Activated naive CD4-positive, alpha-beta T cell treated with anti-CD3 and anti-CD28 coated beads for 36 hours (primary cell): ENCODE measurements around the gene PPP1R13L. TPM values are rescaled to one million over a fixed set of nuclear protein-coding genes. Genes with fewer than 3 reads are reported as not detected.
"Not testable (repeated sequence)": the region's sequence is repeated elsewhere in the genome, so short reads cannot be mapped to it uniquely, and the experiment has no call there.

Experiments used
- CTCF ChIA-PET: fragments of 350-600 bp; sonication (Branson Sonifier 250); formaldehyde crosslinking; loops from one replicate; lab custom pipeline; 2021; ENCODE audit warnings: antibody characterized with exemption; lab: Charles Lee
- DNase-seq: peaks from one replicate; pipeline ENCODE4 v3.0.0-alpha.2; 2020
- H3K27ac Mint-ChIP-seq: one replicate; pipeline ENCODE4 v1.8.0; 2021; ENCODE audit warnings: mild to moderate bottlenecking, mixed read lengths
- H3K27me3 Mint-ChIP-seq: one replicate; pipeline ENCODE4 v1.8.0; 2021; ENCODE audit warnings: low read depth, mixed read lengths
- H3K36me3 Mint-ChIP-seq: one replicate; pipeline ENCODE4 v1.8.0; 2021; ENCODE audit warnings: low read depth, mixed read lengths
- H3K4me1 Mint-ChIP-seq: one replicate; pipeline ENCODE4 v1.8.0; 2021; ENCODE audit warnings: low read depth, mixed read lengths
- H3K4me3 Mint-ChIP-seq: one replicate; pipeline ENCODE4 v1.8.0; 2021; ENCODE audit warnings: mild to moderate bottlenecking, moderate library complexity, mixed read lengths
- H3K9me3 Mint-ChIP-seq: one replicate; pipeline ENCODE4 v1.8.0; 2021; ENCODE audit warnings: mixed read lengths
- intact Hi-C: fragments of 100-400 bp; cut with micrococcal nuclease; formaldehyde crosslinking; loops from one replicate; pipeline ENCODE4 v1.15.1; 2023
- total RNA-seq, 2 experiments: library from RNA; stranded (reverse); gene quantifications; one replicate each; pipeline ENCODE4 v1.2.3, GENCODE V29; 2021

Gene PPP1R13L
- total RNA-seq, 2 experiments from 2014 or later = 4.0 to 4.8 TPM

DNA sequence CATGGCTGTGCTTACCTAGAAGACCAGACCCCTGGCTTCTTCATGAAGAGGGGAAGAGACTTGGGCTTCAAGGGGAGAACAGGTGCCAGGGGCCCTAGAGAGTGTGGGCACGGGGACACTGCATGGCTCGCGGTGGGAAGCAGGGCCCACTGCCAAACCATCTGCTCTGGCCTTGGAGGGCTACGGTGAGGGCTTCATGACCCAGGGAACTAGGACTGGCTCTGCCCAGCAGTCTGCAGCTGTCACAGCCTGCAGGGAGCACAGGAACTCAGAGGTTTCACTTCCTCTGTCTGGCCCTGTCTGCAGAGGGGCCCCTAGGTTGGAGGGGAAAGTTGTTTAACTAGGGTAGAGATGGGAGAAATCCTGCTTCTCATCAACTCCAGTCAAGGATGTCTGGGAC, 14.5 kb upstream of the PPP1R13L start:
- Mint-ChIP-seq H3K4me1 (peaks cover 43% of the 10 kb centered on the region), H3K4me3 (no peak overlapping the region), H3K36me3 (peaks cover 21% of the 10 kb centered on the region), H3K9me3 (no peaks in the 10 kb centered on the region), H3K27me3 (no peaks in the 10 kb centered on the region), H3K27ac (peak overlapping the region; percentile 36)
- no peak for DNase-seq
- CTCF ChIA-PET = no interaction called here
- intact Hi-C loops = no loop called here

DNA sequence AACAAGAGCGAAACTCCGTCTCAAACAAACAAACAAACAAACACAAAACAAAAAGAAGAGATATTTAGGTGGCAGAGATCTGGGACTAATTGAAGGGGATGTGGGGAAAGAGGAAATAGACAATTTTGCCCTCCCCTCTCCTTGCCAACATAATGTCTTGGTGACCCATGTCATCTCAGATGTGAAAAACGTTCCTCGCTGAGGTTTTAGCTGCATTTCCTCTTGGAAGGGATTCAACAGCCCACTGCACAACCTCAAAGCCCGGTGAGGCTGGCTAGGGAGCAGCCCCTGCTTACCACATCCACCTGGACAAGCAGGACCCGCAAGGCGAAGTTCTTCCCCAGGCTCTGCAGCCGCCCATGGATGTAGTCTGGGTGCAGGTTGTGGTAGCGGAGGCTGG, 13.9 kb upstream of the PPP1R13L start:
- CTCF ChIA-PET = no interaction called here
- intact Hi-C loops = no loop called here
- Mint-ChIP-seq H3K4me1 (peaks cover 37% of the 10 kb centered on the region), H3K9me3 (no peaks in the 10 kb centered on the region), H3K27me3 (no peaks in the 10 kb centered on the region), H3K4me3 (no peak overlapping the region), H3K36me3 (peaks cover 23% of the 10 kb centered on the region), H3K27ac (no peak overlapping the region)
- no peak for DNase-seq

DNA sequence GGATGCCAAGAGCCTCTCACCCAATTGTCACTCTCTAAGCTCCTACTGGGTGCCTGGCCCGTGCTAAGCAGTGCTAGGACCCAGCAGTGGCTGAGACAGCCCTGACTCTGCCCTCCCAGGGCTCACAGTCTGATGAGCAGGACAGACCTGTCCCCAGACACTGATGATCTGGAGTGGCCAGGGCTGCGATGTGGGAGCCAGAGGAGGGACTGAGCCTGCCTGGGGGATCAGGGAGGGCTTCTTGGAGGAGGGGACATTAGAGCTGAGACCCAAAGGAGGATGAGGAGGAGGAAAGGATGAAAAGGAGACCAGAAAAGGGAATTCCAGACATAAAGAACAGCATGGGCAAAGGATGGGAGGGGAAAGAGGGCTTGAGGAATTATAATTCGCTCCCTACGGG, 12.3 kb upstream of the PPP1R13L start:
- Mint-ChIP-seq H3K4me3 (no peak overlapping the region), H3K36me3 (peaks cover 28% of the 10 kb centered on the region), H3K27ac (no peak overlapping the region), H3K4me1 (peaks cover 25% of the 10 kb centered on the region), H3K27me3 (no peaks in the 10 kb centered on the region), H3K9me3 (no peaks in the 10 kb centered on the region)
- intact Hi-C loops = no loop called here
- CTCF ChIA-PET = interaction anchor here (1.3 kb wide), 1 partner anchor 14 kb away, joined by 4 read pairs; no protein-coding TSS in a partner anchor
- DNase-seq = no peak

DNA sequence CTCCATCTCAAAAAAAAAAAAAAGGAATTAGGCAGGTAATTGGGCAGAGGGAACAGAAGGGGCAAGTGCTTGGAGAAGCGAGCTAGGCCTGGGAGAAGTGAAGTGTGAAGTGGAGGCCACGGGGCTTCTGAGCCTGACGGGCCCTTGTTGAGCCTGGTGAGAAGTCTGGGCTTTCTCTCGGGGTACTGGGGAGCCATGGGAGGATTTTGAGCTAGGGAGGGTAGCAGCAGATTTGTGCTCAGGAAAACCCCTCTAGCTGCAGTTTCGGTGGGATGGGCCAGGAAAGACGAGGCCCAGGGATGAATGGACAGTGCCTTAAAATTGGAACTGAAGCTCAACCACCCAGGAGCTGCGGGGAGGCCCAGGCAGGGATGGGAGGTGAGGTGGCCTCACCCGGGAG, 9.6 kb upstream of the PPP1R13L start:
- Mint-ChIP-seq H3K27me3 (no peaks in the 10 kb centered on the region), H3K9me3 (no peaks in the 10 kb centered on the region), H3K36me3 (peaks cover 34% of the 10 kb centered on the region), H3K27ac (no peak overlapping the region), H3K4me1 (peaks cover 10% of the 10 kb centered on the region), H3K4me3 (no peak overlapping the region)
- DNase-seq = no peak
- CTCF ChIA-PET = interaction anchor here (1.1 to 1.5 kb wide), 2 partner anchors 12 to 75 kb away, joined by 3 to 4 read pairs; no protein-coding TSS in a partner anchor
- intact Hi-C loops = no loop called here

DNA sequence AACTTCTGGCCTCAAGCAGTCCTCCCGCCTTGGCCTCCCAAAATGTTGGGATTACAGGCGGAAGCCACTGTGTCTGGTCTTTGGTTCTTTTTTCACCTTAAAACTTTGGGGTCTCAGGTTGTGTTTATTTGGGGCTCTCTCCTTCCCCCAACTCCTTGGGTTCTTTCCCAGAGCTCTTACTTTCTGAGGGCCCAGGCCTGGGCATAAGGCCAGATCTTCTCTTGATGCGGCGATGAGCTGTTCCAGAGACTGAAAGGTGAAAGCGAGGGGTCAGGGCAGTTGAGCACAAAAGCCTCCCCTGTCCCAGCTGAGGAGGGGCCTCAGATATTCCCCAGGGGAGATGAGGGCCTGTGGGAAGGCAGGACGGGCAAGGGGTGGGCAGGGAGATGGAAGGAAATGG, 8.6 kb upstream of the PPP1R13L start:
- H3K27me3 Mint-ChIP-seq = no peaks in the 10 kb centered on the region
- H3K9me3 Mint-ChIP-seq = no peaks in the 10 kb centered on the region
- CTCF ChIA-PET = interaction anchor here (0.5 to 2.3 kb wide), 6 partner anchors 11 to 74 kb away, joined by 3 to 6 read pairs (median 4); no protein-coding TSS in a partner anchor
- no peak overlapping the region for H3K4me3 Mint-ChIP-seq
- DNase-seq = no peak
- intact Hi-C loops = no loop called here
- peaks cover 8% of the 10 kb centered on the region for H3K4me1 Mint-ChIP-seq
- H3K36me3 Mint-ChIP-seq = peaks cover 37% of the 10 kb centered on the region
- H3K27ac Mint-ChIP-seq = no peak overlapping the region

- H3K4me1 Mint-ChIP-seq = peaks cover 24% of the 10 kb centered on the region
- CTCF ChIA-PET, H3K27ac Mint-ChIP-seq, DNase-seq, H3K4me3 Mint-ChIP-seq, intact Hi-C loops, H3K27me3 Mint-ChIP-seq, H3K9me3 Mint-ChIP-seq: not testable (repeated sequence)
- peaks cover 36% of the 10 kb centered on the region for H3K36me3 Mint-ChIP-seq
Measured at GRCh38 chr19:45410330-45410729, 5.5 kb upstream of the PPP1R13L start.

DNA sequence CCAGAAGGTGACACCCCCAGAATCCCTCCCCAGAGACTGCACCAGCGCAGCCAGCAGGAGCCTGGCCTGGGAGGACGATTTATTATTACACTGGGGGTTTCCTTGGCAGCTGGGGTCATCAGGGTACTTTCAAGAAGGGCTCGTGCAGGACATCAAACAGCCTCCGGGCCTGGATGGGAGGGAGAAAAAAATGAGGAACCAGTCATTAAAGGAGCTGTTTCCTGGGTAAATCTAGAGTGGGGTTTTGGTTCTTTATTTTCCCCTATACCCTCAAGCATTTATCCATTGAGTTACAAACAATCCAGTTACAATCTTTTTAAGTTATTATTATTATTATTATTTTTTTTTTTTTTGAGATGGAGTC, 4.7 kb upstream of the PPP1R13L start:
- CTCF ChIA-PET = no interaction called here
- H3K27ac Mint-ChIP-seq = no peak overlapping the region
- H3K4me3 Mint-ChIP-seq = no peak overlapping the region
- H3K27me3 Mint-ChIP-seq = peaks cover 5% of the 10 kb centered on the region
- no peak for DNase-seq
- H3K4me1 Mint-ChIP-seq = peaks cover 32% of the 10 kb centered on the region
- intact Hi-C loops = no loop called here
- peaks cover 32% of the 10 kb centered on the region for H3K36me3 Mint-ChIP-seq
- no peaks in the 10 kb centered on the region for H3K9me3 Mint-ChIP-seq

DNA sequence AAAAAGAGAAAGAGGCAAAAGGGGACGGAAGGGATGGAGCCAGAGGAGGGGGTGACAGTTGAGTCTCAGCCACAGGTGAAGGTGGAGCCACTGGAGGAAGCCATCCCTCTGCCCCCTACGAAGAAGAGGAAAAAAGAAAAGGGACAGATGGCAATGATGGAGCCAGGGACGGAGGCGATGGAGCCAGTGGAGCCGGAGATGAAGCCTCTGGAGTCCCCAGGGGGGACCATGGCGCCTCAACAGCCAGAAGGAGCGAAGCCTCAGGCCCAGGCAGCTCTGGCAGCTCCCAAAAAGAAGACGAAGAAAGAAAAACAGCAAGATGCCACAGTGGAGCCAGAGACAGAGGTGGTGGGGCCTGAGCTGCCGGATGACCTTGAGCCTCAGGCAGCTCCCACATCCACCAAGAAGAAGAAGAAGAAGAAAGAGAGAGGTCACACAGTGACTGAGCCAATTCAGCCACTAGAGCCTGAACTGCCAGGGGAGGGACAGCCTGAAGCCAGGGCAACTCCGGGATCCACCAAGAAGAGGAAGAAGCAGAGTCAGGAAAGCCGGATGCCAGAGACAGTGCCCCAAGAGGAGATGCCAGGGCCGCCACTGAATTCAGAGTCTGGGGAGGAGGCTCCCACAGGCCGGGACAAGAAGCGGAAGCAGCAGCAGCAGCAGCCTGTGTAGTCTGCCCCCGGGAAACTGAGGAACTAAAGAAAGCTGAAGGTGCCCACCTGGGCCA, 4.1 kb upstream of the PPP1R13L start:
- Mint-ChIP-seq H3K4me1 (peaks cover 37% of the 10 kb centered on the region), H3K27me3 (peaks cover 11% of the 10 kb centered on the region), H3K27ac (no peak overlapping the region), H3K36me3 (peaks cover 29% of the 10 kb centered on the region), H3K9me3 (no peaks in the 10 kb centered on the region), H3K4me3 (no peak overlapping the region)
- DNase-seq = no peak
- intact Hi-C loops = no loop called here
- CTCF ChIA-PET = interaction anchor here (0.6 to 1.0 kb wide), 2 partner anchors 30 to 120 kb away, joined by 3 read pairs; no protein-coding TSS in a partner anchor

DNA sequence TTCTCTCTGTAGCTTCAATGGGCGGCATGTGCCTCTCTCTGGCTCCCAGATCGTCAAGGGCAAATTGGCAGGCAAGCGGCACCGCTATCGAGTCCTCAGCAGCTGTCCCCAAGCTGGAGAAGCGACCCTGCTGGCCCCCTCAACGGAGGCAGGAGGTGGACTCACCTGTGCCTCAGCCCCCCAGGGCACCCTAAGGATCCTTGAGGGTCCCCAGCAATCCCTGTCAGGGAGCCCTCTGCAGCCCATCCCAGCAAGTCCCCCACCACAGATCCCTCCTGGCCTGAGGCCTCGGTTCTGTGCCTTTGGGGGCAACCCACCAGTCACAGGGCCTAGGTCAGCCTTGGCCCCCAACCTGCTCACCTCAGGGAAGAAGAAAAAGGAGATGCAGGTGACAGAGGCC, 3.3 kb upstream of the PPP1R13L start:
- Mint-ChIP-seq H3K4me1 (peaks cover 41% of the 10 kb centered on the region), H3K27me3 (peaks cover 19% of the 10 kb centered on the region), H3K36me3 (peaks cover 29% of the 10 kb centered on the region), H3K27ac (no peak overlapping the region), H3K9me3 (no peaks in the 10 kb centered on the region), H3K4me3 (peak overlapping the region; percentile 44)
- CTCF ChIA-PET = interaction anchor here (1.0 to 1.4 kb wide), 2 partner anchors 31 to 71 kb away, joined by 3 to 4 read pairs; no protein-coding TSS in a partner anchor
- intact Hi-C loops = no loop called here
- no peak for DNase-seq

GRCh38 chr19:45407585-45407984, 2.7 kb upstream of the PPP1R13L start:
- H3K9me3 Mint-ChIP-seq, intact Hi-C loops, H3K27ac Mint-ChIP-seq, DNase-seq: not testable (repeated sequence)
- Mint-ChIP-seq H3K4me3 (peak overlapping the region; percentile 93), H3K4me1 (peaks cover 43% of the 10 kb centered on the region), H3K36me3 (peaks cover 27% of the 10 kb centered on the region), H3K27me3 (peaks cover 25% of the 10 kb centered on the region)
- CTCF ChIA-PET = interaction anchor here (1.4 kb wide), 1 partner anchor 71 kb away, joined by 4 read pairs; no protein-coding TSS in a partner anchor

- no peak for DNase-seq
- H3K27me3 Mint-ChIP-seq = peaks cover 27% of the 10 kb centered on the region
- no peak overlapping the region for H3K27ac Mint-ChIP-seq
- H3K4me1 Mint-ChIP-seq = peaks cover 44% of the 10 kb centered on the region
- CTCF ChIA-PET = interaction anchor here (1.4 kb wide), 1 partner anchor 72 kb away, joined by 4 read pairs; no protein-coding TSS in a partner anchor
- intact Hi-C loops = no loop called here
- peaks cover 24% of the 10 kb centered on the region for H3K36me3 Mint-ChIP-seq
- peak overlapping the region; percentile 93 for H3K4me3 Mint-ChIP-seq
- no peaks in the 10 kb centered on the region for H3K9me3 Mint-ChIP-seq
Measured at GRCh38 chr19:45407091-45407375, 2.2 kb upstream of the PPP1R13L start.

GRCh38 chr19:45406226-45407090, 1.6 kb upstream of the PPP1R13L start, which contains the start of gene POLR1G:
Gene POLR1G, plus strand, starts transcription at chr19:45406644. Its CDS starts 53 bp downstream, at chr19:45406697.
- H3K9me3 Mint-ChIP-seq = no peaks in the 10 kb centered on the region
- CTCF ChIA-PET = interaction anchor here (1.4 kb wide), 1 partner anchor 72 kb away, joined by 4 read pairs; no protein-coding TSS in a partner anchor
- peaks cover 44% of the 10 kb centered on the region for H3K4me1 Mint-ChIP-seq
- peaks cover 30% of the 10 kb centered on the region for H3K27me3 Mint-ChIP-seq
- H3K27ac Mint-ChIP-seq = peak within 1 kb of the TSS; percentile 93
- intact Hi-C loops = loop anchor here (1.0 kb wide), 4 partner anchors 18 to 311 kb away; partner anchors contain the start of genes OPA3 and VASP
- peaks cover 24% of the 10 kb centered on the region for H3K36me3 Mint-ChIP-seq
- peak within 1 kb of the TSS; percentile 93 for H3K4me3 Mint-ChIP-seq
- peak; percentile 83 for DNase-seq
